Thyroid gland (tissue), 4 donors: ENCODE data around the gene FOXO1.

Experiments
- POLR2A ChIP-seq, 2 donors: fragments of 450-650 bp; IDR thresholded peaks; one replicate each; pipeline ENCODE4 v1.6.1; 2017; ENCODE audit warnings: antibody characterized with exemption in 2 of 2, mild to moderate bottlenecking in 2 of 2, moderate library complexity in 1 of 2
- TF ChIP-seq, protein P1 (sequence below), 6 experiments: fragments of 200-600 bp in 3 of 6; fragments of 450-650 bp in 3 of 6; sonication (generic) in 3 of 6; IDR thresholded peaks; one replicate each; pipeline ENCODE4 v1.5.1; 2016 to 2019; ENCODE audit warnings: antibody characterized with exemption in 6 of 6, mild to moderate bottlenecking in 2 of 6, inconsistent platforms in 1 of 6, moderate library complexity in 1 of 6

DNA sequence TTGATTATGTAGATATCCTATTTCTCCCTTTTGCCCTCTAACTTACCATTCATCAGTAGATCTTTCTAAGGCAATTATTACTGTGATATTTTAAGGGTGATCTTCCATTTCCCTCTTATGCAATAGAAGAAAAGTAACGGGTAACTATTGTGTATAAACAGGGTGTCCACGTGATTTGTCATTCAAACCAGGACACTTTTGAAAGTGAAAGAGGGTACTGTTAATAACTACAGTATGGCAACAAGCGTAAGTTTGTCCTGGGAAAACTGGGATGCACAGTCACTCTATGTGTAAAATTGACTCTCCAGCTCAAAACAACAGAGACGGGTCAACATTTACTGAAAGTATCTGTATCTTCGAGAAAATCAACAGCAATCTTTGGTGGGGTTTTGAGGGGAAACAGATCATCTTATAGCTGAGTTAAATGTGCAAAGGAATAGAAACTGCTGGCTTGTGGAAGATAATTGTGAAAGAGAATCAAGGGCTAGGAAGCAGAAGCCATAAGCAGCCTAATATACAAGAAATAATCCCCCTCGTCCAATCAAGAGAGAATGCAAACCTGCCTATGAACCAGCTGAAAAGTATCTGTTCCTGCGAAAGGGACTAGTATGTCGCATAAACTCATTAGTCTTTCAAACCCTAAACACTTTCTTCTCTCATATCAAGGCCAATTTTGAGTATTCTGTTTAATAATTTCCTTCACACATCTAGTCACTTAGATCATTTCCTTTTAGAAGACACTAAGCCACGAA is 126.7 kb downstream of the FOXO1 start:
- TF ChIP-seq, protein P1, sequence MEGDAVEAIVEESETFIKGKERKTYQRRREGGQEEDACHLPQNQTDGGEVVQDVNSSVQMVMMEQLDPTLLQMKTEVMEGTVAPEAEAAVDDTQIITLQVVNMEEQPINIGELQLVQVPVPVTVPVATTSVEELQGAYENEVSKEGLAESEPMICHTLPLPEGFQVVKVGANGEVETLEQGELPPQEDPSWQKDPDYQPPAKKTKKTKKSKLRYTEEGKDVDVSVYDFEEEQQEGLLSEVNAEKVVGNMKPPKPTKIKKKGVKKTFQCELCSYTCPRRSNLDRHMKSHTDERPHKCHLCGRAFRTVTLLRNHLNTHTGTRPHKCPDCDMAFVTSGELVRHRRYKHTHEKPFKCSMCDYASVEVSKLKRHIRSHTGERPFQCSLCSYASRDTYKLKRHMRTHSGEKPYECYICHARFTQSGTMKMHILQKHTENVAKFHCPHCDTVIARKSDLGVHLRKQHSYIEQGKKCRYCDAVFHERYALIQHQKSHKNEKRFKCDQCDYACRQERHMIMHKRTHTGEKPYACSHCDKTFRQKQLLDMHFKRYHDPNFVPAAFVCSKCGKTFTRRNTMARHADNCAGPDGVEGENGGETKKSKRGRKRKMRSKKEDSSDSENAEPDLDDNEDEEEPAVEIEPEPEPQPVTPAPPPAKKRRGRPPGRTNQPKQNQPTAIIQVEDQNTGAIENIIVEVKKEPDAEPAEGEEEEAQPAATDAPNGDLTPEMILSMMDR (IDR thresholded peaks at IDR 0.05) = no peak
- TF ChIP-seq POLR2A (IDR thresholded peaks at IDR 0.05) = no peak
